ENCODE results near the gene ATP6V0A4.

ATP6V0A4 gene

GRCh38 chr7:138750901-138751464 lies 47.0 kb downstream of the ATP6V0A4 start:
- TF ChIP-seq TARDBP (IDR thresholded peaks at IDR 0.05) (no peak), HDGF (IDR thresholded peaks at IDR 0.05; ENCODE audit: borderline replicate concordance) (no peak), L3MBTL2 (conservative IDR thresholded peaks at IDR 0.05) (no peak), ARNT (IDR thresholded peaks at IDR 0.05) (no peak), ELF4 (IDR thresholded peaks at IDR 0.05) (no peak), NFRKB (IDR thresholded peaks at IDR 0.05) (no peak), LEF1 (IDR thresholded peaks at IDR 0.05; ENCODE audit: borderline replicate concordance) (no peak), CTBP1 (IDR thresholded peaks at IDR 0.05; ENCODE audit: borderline replicate concordance) (no peak)
- CTCF ChIA-PET = interaction anchor here (0.9 kb wide), 1 partner anchor 12 kb away, joined by 4 read pairs; no protein-coding TSS in a partner anchor
- DNase-seq (ENCODE audit: extremely low spot score) = no peak
- POLR2A ChIA-PET = no interaction called here

- no peak for DNase-seq (ENCODE audit: extremely low spot score)
- TF ChIP-seq HDGF (IDR thresholded peaks at IDR 0.05; ENCODE audit: borderline replicate concordance) (no peak), CTBP1 (IDR thresholded peaks at IDR 0.05; ENCODE audit: borderline replicate concordance) (no peak), SP1 (IDR thresholded peaks at IDR 0.05) (no peak), FOXK2 (IDR thresholded peaks at IDR 0.05) (no peak), NFRKB (IDR thresholded peaks at IDR 0.05) (no peak), PKNOX1 (IDR thresholded peaks at IDR 0.05) (no peak), TARDBP (IDR thresholded peaks at IDR 0.05) (no peak), ZNF384 (IDR thresholded peaks at IDR 0.05) (no peak), FOXM1 (IDR thresholded peaks at IDR 0.05; ENCODE audit: borderline replicate concordance) (no peak), BHLHE40 (IDR thresholded peaks at IDR 0.05; ENCODE audit: borderline replicate concordance) (no peak), ELF4 (IDR thresholded peaks at IDR 0.05) (no peak), FOXA1 (IDR thresholded peaks at IDR 0.05) (no peak), ARNT (IDR thresholded peaks at IDR 0.05) (no peak), LEF1 (IDR thresholded peaks at IDR 0.05; ENCODE audit: borderline replicate concordance) (no peak), L3MBTL2 (conservative IDR thresholded peaks at IDR 0.05) (no peak), SUZ12 (IDR thresholded peaks at IDR 0.05) (no peak)
- POLR2A ChIA-PET = no interaction called here
- CTCF ChIA-PET = interaction anchor here (0.9 kb wide), 1 partner anchor 12 kb away, joined by 4 read pairs; no protein-coding TSS in a partner anchor
Measured at GRCh38 chr7:138750473-138750872, 47.5 kb downstream of the ATP6V0A4 start.

GRCh38 chr7:138749960-138750359 lies 48.0 kb downstream of the ATP6V0A4 start:
- no peak for TF ChIP-seq LEF1 (IDR thresholded peaks at IDR 0.05; ENCODE audit: borderline replicate concordance)
- no peak for TF ChIP-seq FOXA1 (IDR thresholded peaks at IDR 0.05)
- TF ChIP-seq ARNT (IDR thresholded peaks at IDR 0.05) = no peak
- TF ChIP-seq BHLHE40 (IDR thresholded peaks at IDR 0.05; ENCODE audit: borderline replicate concordance) = no peak
- TF ChIP-seq SP1 (IDR thresholded peaks at IDR 0.05) = no peak
- no peak for TF ChIP-seq ELF4 (IDR thresholded peaks at IDR 0.05)
- DNase-seq (ENCODE audit: extremely low spot score) = no peak
- ChIA-PET POLR2A (interaction anchor here (0.5 kb wide), 1 partner anchor 309 kb away, joined by 3 read pairs; no protein-coding TSS in a partner anchor), CTCF (no interaction called here)

- CTCF ChIA-PET = interaction anchor here (2.6 kb wide), 1 partner anchor 10 kb away, joined by 8 read pairs; no protein-coding TSS in a partner anchor
- no peak for DNase-seq (ENCODE audit: extremely low spot score)
- TF ChIP-seq TARDBP (IDR thresholded peaks at IDR 0.05) (no peak), FOXM1 (IDR thresholded peaks at IDR 0.05; ENCODE audit: borderline replicate concordance) (no peak), NFRKB (IDR thresholded peaks at IDR 0.05) (no peak), SUZ12 (IDR thresholded peaks at IDR 0.05) (no peak), ELF4 (IDR thresholded peaks at IDR 0.05) (no peak), PKNOX1 (IDR thresholded peaks at IDR 0.05) (no peak), HDGF (IDR thresholded peaks at IDR 0.05; ENCODE audit: borderline replicate concordance) (no peak), LEF1 (IDR thresholded peaks at IDR 0.05; ENCODE audit: borderline replicate concordance) (no peak), ZNF384 (IDR thresholded peaks at IDR 0.05) (no peak), SP1 (IDR thresholded peaks at IDR 0.05) (no peak)
- POLR2A ChIA-PET = no interaction called here
Measured at GRCh38 chr7:138748666-138749065, 49.3 kb downstream of the ATP6V0A4 start.

- no peak for TF ChIP-seq FOXK2 (IDR thresholded peaks at IDR 0.05)
- no peak for TF ChIP-seq ARNT (IDR thresholded peaks at IDR 0.05)
- TF ChIP-seq FOXA1 (IDR thresholded peaks at IDR 0.05) = no peak
- TF ChIP-seq LEF1 (IDR thresholded peaks at IDR 0.05; ENCODE audit: borderline replicate concordance) = no peak
- TF ChIP-seq L3MBTL2 (conservative IDR thresholded peaks at IDR 0.05) = no peak
- no peak for TF ChIP-seq TARDBP (IDR thresholded peaks at IDR 0.05)
- no peak for TF ChIP-seq CTBP1 (IDR thresholded peaks at IDR 0.05; ENCODE audit: borderline replicate concordance)
- no peak for TF ChIP-seq PKNOX1 (IDR thresholded peaks at IDR 0.05)
- TF ChIP-seq ZNF384 (IDR thresholded peaks at IDR 0.05) = no peak
- ChIA-PET CTCF (interaction anchor here (0.6 kb wide), 1 partner anchor 29 kb away, joined by 3 read pairs; no protein-coding TSS in a partner anchor), POLR2A (no interaction called here)
- no peak for DNase-seq (ENCODE audit: extremely low spot score)
Measured at GRCh38 chr7:138746073-138746472, 51.9 kb downstream of the ATP6V0A4 start.

GRCh38 chr7:138745189-138745588 lies 52.8 kb downstream of the ATP6V0A4 start:
- no peak for DNase-seq (ENCODE audit: extremely low spot score)
- TF ChIP-seq L3MBTL2 (conservative IDR thresholded peaks at IDR 0.05) (no peak), SP1 (IDR thresholded peaks at IDR 0.05) (no peak), SUZ12 (IDR thresholded peaks at IDR 0.05) (no peak), BHLHE40 (IDR thresholded peaks at IDR 0.05; ENCODE audit: borderline replicate concordance) (no peak), TARDBP (IDR thresholded peaks at IDR 0.05) (no peak)
- CTCF ChIA-PET = no interaction called here
- POLR2A ChIA-PET = no interaction called here

- no peak for DNase-seq (ENCODE audit: extremely low spot score)
- ChIA-PET CTCF (no interaction called here), POLR2A (no interaction called here)
- no peak for TF ChIP-seq L3MBTL2 (conservative IDR thresholded peaks at IDR 0.05)
- no peak for TF ChIP-seq FOXM1 (IDR thresholded peaks at IDR 0.05; ENCODE audit: borderline replicate concordance)
- no peak for TF ChIP-seq ARNT (IDR thresholded peaks at IDR 0.05)
- TF ChIP-seq LEF1 (IDR thresholded peaks at IDR 0.05; ENCODE audit: borderline replicate concordance) = no peak
- no peak for TF ChIP-seq SP1 (IDR thresholded peaks at IDR 0.05)
- no peak for TF ChIP-seq FOXK2 (IDR thresholded peaks at IDR 0.05)
Measured at GRCh38 chr7:138741453-138741735, 56.6 kb downstream of the ATP6V0A4 start.
